Activated CD8-positive, alpha-beta memory T cell treated with anti-CD3 and anti-CD28 coated beads for 1 hour (primary cell): Measurements from ENCODE around the gene SH3GL1.
"Not testable (repeated sequence)": the region's sequence is repeated elsewhere in the genome, so short reads cannot be mapped to it uniquely, and the experiment has no call there.

Source experiments
- DNase-seq, 2 donors: peaks; one replicate each; pipeline ENCODE4 v3.0.0-alpha.2; 2020; ENCODE audit warnings: low read depth in 1 of 2; ENCODE audit errors: extremely low read depth in 1 of 2

Gene SH3GL1

GRCh38 chr19:4363571-4364304 is 36.6 kb downstream of the SH3GL1 start:
- DNase-seq = no peak

- no peak for DNase-seq
Observed at GRCh38 chr19:4362831-4363545, 37.4 kb downstream of the SH3GL1 start.

- no peak for DNase-seq
Observed at GRCh38 chr19:4362101-4362828, 38.1 kb downstream of the SH3GL1 start.

- no peak for DNase-seq
Observed at GRCh38 chr19:4361152-4362046, 38.9 kb downstream of the SH3GL1 start.

GRCh38 chr19:4360641-4361151 is 39.7 kb downstream of the SH3GL1 start:
- DNase-seq = no peak

GRCh38 chr19:4360081-4360569 is 40.2 kb downstream of the SH3GL1 start:
- no peak for DNase-seq

- no peak for DNase-seq
Observed at GRCh38 chr19:4359627-4360000, 40.7 kb downstream of the SH3GL1 start.

- DNase-seq = no peak
Observed at GRCh38 chr19:4358709-4359626, 41.4 kb downstream of the SH3GL1 start.

- no peak for DNase-seq
Observed at GRCh38 chr19:4357921-4358326, 42.4 kb downstream of the SH3GL1 start.

- no peak for DNase-seq
Observed at GRCh38 chr19:4357095-4357797, 43.1 kb downstream of the SH3GL1 start.

- DNase-seq = no peak
Observed at GRCh38 chr19:4354897-4355296, 45.5 kb downstream of the SH3GL1 start.

- DNase-seq = no peak
Observed at GRCh38 chr19:4354282-4354681, 46.1 kb downstream of the SH3GL1 start.

- DNase-seq = peak in 1 of 2 donors; percentile 43
Observed at GRCh38 chr19:4352701-4353121, 47.6 kb downstream of the SH3GL1 start.

- no peak for DNase-seq
Observed at GRCh38 chr19:4350726-4351125, 49.6 kb downstream of the SH3GL1 start.

- no peak for DNase-seq
Observed at GRCh38 chr19:4350111-4350510, 50.2 kb downstream of the SH3GL1 start.

GRCh38 chr19:4349225-4349624 is 51.1 kb downstream of the SH3GL1 start:
- DNase-seq = not testable (repeated sequence)

- no peak for DNase-seq
Observed at GRCh38 chr19:4347521-4347920, 52.8 kb downstream of the SH3GL1 start.

- no peak for DNase-seq
Observed at GRCh38 chr19:4346020-4346383, 54.3 kb downstream of the SH3GL1 start.
